H1 (cell line): ENCODE data around the gene UVRAG.

Experiments used
- CREB1 ChIP-seq: IDR thresholded peaks from 2 replicates; pipeline ENCODE4 v1.6.1; 2012; ENCODE audit warnings: inconsistent platforms
- EP300 ChIP-seq, 2 experiments: IDR thresholded peaks; 1 replicate in 1 of 2; 2 replicates in 1 of 2; pipeline ENCODE4 v1.6.1; 2011 to 2012; ENCODE audit warnings: low read depth in 2 of 2, low read length in 2 of 2, mild to moderate bottlenecking in 2 of 2, borderline replicate concordance in 1 of 2, inconsistent platforms in 1 of 2, moderate library complexity in 1 of 2
- EZH2 ChIP-seq: fragments of 200-600 bp; sonication (generic); IDR thresholded peaks from 2 replicates; pipeline ENCODE4 v1.7.1; 2012; ENCODE audit warnings: low read depth, mild to moderate bottlenecking, moderate library complexity, low read length, inconsistent platforms; ENCODE audit not compliant: severe bottlenecking
- JUN ChIP-seq: IDR thresholded peaks from 2 replicates; pipeline ENCODE4 v1.6.1; 2011; ENCODE audit warnings: low read depth, mild to moderate bottlenecking, improper control_type of control experiment, low read length
- TF ChIP-seq, protein P1 (sequence below), 3 experiments: IDR thresholded peaks; 1 replicate in 2 of 3; 2 replicates in 1 of 3; pipeline versions ENCODE4 v1.5.1 to v1.6.1; 2011; ENCODE audit warnings: low read length in 3 of 3, mild to moderate bottlenecking in 3 of 3, inconsistent platforms in 2 of 3, low read depth in 1 of 3, moderate library complexity in 1 of 3; ENCODE audit not compliant: insufficient read depth in 1 of 3; ENCODE audit errors: control extremely low read depth in 1 of 3

DNA sequence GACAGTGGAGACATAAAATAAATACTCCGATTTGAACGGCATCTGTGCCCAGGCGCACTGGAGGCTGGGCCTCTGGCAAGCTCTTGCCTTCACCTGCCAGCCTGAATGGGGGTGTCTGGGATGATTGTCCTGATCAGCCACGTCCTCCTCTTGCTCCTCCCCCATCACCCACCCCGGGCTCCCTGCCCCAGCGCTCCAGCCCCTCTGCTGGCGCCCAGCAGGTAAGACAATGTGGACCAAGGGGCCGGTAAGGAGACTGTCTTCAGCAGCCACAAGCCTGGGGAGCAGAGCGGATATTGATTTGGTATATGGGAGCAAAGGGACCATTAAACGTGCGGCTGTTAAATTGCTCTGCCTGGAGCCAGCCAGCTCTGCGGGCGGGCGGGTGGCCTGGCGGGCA, 366.4 kb downstream of the UVRAG start:
- no peak for TF ChIP-seq CREB1
- TF ChIP-seq, protein P1, sequence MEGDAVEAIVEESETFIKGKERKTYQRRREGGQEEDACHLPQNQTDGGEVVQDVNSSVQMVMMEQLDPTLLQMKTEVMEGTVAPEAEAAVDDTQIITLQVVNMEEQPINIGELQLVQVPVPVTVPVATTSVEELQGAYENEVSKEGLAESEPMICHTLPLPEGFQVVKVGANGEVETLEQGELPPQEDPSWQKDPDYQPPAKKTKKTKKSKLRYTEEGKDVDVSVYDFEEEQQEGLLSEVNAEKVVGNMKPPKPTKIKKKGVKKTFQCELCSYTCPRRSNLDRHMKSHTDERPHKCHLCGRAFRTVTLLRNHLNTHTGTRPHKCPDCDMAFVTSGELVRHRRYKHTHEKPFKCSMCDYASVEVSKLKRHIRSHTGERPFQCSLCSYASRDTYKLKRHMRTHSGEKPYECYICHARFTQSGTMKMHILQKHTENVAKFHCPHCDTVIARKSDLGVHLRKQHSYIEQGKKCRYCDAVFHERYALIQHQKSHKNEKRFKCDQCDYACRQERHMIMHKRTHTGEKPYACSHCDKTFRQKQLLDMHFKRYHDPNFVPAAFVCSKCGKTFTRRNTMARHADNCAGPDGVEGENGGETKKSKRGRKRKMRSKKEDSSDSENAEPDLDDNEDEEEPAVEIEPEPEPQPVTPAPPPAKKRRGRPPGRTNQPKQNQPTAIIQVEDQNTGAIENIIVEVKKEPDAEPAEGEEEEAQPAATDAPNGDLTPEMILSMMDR (IDR thresholded peaks at IDR 0.05; ENCODE audit: control extremely low read depth in 1 of 3, insufficient read depth in 1 of 3, low read depth in 1 of 3, low read length in 3 of 3), result peak in 1 of 3 experiments; percentile 8; a peak in 1 of 4 replicates
- no peak for TF ChIP-seq EP300 (IDR thresholded peaks at IDR 0.05; ENCODE audit: borderline replicate concordance in 1 of 2, low read depth in 2 of 2, low read length in 2 of 2)
- TF ChIP-seq EZH2, result no peak
- TF ChIP-seq JUN, result no peak
